Germinal center (tissue), 1 donor: ENCODE results near the gene VASH2.
A peak's percentile ranks its signal among the peaks of the same experiment; 100 is the strongest.
"Not testable (repeated sequence)": the region's sequence is repeated elsewhere in the genome, so short reads cannot be mapped to it uniquely, and the experiment has no call there.

Experiments used
- DNase-seq: peaks from one replicate; pipeline ENCODE4 v3.0.0; 2012; ENCODE audit warnings: mixed read lengths, low spot score

Gene VASH2

GRCh38 chr1:212957546-212957945 lies 7.2 kb downstream of the VASH2 start:
- DNase-seq, result no peak

GRCh38 chr1:212958175-212958574 lies 7.8 kb downstream of the VASH2 start:
- DNase-seq, result no peak

GRCh38 chr1:212959266-212960220 lies 9.2 kb downstream of the VASH2 start:
- no peak for DNase-seq

- DNase-seq, result no peak
Observed at GRCh38 chr1:212960932-212961331, 10.6 kb downstream of the VASH2 start.

GRCh38 chr1:212962509-212962908 lies 12.2 kb downstream of the VASH2 start:
- DNase-seq, result no peak

DNA sequence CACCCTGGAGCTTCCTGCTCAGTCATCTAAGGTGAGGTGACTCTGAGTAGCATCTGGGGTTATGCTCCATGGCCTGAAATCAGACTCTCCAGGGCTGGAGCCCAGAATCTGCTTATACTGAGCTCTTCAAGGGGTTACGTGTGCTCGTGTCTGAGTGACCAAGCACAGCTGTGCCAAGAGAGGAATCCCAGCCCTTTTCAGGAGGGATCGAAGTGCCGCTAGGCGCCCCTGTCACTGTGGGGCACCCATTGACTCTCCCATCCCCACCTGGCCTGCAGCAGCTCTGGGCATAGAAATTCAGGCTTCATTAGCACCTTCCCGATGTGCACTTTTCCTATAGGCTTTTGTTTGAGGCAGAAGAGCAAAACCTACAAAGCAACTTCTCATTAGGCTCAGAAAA lies 13.8 kb downstream of the VASH2 start:
- DNase-seq, result no peak

DNA sequence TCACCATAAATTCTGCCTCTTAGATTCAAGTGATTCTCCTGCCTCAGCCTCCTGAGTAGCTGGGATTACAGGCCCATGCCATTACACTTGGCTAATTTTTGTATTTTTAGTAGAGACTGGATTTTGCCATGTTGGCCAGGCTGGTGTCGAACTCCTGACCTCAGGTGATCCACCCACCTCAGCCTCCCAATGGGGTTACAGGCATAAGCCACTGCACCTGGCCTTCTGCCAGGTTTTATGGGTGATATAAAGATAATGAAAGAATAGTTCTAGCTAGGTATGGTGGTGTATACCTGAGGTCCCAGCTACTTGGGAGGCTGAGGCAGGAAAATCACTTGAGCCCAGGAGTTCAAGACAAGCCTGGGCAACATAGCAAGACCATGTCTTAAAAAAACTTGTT lies 14.7 kb downstream of the VASH2 start:
- not testable (repeated sequence) for DNase-seq

GRCh38 chr1:212966616-212967015 lies 16.3 kb downstream of the VASH2 start:
- no peak for DNase-seq

DNA sequence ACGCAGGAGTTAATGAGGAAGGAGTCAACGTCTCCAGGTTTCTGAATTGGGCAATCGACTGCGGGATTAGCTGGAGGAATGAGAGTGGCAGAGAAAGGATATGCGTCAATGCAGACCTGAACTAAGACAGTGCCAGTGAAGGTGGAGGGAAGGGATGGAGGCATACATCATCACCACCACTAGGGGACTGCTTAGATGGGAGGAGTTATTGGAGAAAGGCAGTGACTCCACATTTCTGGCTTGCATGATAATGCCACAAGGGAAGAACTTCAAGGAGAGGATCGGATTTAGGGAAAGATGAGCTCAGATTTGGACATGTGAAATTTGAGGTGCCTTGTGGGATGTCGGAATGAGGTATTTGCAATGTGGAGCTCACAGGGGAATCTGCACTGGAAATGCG lies 17.5 kb downstream of the VASH2 start:
- peak; percentile 40 for DNase-seq

GRCh38 chr1:212968368-212968863 lies 18.1 kb downstream of the VASH2 start:
- no peak for DNase-seq

DNA sequence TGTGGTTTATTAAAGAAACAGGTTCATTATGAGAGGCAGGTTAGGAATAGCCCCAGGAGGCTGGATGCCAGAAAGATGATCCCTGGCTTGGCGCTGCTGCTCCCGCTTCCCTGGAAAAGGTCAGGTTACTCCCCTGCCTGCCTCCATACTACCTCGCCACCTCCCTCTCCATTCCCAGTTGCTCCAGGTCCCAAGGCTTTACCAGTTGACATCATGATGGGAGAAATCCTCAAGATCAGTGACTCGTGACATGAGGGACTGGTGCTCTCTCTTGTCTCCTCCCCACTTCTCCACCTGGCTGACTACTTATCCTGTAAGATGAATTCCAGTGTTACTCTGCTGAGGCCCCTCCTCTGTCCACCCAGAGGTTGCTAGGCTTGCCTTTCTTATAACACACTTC lies 19.7 kb downstream of the VASH2 start:
- DNase-seq, result no peak

DNA sequence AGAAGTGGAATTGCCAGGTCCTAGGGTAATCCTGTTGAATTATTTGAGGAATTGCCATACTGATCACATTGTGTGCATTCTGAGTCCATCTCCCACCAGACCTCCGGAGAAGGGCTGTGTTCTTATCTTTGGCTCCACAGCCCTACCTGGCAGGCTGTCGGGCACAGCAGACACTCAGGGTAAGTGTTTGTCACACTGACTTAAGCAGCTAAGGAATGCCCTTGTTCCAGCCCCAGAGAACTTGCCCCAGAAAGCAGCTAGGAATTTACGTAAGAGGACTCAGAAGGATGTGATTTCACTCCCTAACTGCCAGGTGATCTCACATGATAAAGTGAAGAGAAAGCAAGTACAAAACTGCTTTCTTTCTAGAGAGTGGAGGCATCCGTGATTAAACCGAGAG lies 21.0 kb downstream of the VASH2 start:
- DNase-seq, result no peak

DNA sequence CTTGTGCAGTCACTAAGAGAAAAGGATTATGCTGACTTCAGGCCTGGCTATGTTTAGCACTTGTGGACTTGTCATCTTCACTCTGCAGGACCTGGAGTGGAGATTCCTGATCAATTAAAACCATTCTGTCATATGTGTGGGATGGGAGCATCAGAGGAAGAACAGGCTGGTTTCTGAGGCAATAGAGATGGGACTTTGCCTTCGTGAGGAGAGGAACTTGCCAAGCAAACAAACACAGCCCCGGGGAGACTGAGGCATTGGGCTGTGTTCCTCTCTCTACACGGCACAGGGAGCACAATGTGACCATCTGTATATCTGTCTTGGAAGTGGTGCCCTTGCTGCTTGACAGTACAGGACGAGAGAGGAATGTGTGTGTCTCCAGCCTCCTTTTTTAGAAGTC lies 23.1 kb downstream of the VASH2 start:
- no peak for DNase-seq

DNA sequence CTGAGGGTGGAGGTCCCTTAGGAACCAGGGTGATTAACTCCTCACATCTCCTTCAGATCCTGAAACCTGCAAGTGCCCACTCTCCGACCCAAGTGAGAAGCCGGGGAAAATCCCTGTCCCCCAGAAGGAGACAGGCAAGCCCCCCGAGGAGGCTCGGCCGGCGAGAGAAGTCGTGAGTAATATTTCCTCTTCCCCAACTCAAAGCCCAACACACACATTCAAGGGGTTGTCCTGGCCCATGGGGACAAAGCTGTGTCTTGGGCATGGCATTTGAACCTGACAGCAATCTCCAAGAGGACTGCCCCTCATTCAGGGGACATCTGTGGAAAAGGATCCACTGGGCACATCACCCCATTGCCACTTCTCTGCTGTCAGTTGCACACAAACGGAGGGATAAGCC lies 23.6 kb downstream of the VASH2 start:
- DNase-seq, result no peak

DNA sequence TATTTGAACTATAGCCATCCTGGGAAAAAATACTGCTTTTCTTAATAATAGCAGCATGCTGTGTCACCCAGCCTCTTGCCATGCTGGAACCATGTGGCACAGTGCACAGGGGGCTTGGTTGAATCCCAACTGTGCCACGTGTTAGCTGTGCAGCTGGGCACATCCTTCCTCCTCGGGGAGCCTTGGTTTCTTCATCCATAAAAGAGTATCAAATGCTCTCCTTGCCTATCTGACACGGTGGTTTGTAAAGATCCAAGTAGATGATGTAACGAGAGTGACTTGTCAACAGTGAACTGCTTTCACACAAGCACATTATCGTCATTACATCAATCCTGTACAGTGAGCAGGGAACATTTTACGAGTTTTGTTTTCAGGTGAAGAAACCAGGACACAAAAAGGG lies 24.4 kb downstream of the VASH2 start:
- DNase-seq, result no peak

- DNase-seq, result no peak
Observed at GRCh38 chr1:212975111-212975918, 25.0 kb downstream of the VASH2 start.

DNA sequence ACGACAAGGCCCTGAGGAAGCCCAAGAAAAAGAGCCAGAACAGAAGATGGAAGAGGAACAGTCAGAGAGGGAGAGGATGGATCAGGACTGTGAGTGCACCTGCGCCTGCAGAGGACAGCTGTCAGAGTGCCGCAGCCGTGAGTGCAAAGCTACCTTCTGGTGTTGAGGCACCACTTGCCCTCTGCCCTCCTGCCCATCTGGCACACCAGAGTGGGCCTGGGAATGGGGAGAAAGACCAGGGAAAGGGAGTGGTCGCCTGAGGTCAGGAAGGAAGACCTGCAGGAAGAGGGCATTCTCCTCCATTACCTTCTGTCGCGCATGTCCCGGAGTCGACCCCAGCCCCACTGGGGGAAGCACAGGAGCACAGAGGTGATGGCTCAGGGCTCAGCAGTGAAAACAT lies 26.2 kb downstream of the VASH2 start:
- no peak for DNase-seq

DNA sequence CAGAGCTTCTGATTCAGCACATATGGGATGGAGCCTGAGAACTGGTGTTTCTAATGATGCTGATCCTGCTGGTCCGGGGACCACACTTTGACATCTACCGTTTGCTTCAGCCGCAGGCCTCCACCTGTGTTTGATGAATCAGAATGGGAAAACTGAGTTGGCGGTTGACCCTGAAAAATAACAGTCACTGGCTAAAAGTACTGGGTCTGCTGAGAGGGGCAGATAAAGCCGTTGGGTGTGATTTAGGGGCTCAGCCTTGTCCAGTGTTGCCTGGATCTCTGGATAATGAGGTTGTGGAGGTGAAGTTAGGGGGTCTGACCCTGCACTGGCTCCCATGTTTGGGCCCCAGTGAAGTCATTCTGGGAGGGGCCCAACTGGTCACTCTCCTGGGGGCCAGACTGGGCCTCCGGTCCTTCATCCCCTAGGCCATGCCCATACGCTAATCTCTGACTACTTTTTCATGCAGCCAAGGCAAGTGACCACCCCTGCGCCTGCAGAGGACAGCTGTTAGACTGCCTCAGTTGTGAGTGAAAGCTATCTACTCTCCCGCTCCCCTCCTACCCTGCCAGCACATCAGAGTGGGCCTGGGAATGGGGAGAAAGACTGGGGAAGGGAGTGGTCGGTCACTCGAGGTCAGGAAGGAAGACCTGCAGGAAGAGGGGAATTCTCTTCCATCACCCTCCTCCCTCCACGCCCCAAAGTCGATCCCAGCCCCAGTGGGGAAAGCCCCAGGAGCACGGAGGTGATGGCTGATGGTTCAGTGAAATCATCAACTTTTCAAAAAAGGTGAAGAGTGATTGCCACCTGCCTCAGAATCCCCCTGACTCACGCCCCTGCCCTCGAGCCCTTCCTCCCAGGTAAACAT lies 27.7 kb downstream of the VASH2 start:
- no peak for DNase-seq

DNA sequence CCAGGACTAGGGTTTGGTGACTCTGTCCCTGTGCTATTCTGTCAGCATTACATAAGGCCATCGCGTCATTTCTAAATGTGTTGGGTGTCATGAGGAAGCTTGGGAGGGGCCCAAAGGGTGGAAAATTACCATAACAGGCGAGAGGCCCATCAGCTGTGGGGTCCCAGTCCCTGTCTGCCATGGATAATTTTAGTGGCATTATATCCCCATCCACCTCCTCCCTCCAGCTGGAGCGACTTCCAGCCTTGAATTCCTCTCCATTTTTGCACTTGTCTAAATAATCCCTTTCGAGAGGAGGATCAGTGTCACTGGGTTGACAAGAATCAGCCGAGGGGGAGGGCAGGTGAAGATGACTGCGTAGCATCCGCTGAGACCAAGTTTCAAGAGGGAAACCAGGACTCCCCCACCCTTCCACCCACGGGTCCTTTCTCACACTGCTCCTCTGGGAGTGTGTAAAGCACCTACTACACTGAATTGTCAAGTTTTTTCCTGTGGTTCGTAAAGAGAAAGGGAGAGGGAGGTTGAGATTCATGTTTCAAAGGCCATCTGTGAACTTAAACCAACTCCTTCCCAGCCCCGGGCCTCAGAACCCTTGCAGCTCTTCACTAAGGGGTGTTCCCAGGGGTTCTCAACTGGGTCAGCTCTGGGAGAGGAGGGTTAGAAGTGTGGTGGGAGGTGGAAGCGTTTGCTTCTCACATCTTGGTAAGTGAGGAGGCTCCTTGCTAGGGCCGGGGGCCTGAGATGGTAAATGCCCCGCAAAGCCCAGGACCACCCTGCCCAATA lies 29.2 kb downstream of the VASH2 start:
- no peak for DNase-seq

- no peak for DNase-seq
Observed at GRCh38 chr1:212980123-212980785, 29.9 kb downstream of the VASH2 start.
